CD8-positive, alpha-beta memory T cell (primary cell): ENCODE results near the gene CNOT11. TPM values are rescaled to one million over a fixed set of nuclear protein-coding genes. Genes with fewer than 3 reads are reported as not detected.
"Not testable (repeated sequence)": the region's sequence is repeated elsewhere in the genome, so short reads cannot be mapped to it uniquely, and the experiment has no call there.

Experiments used
- CTCF ChIA-PET: fragments of 350-600 bp; sonication (Branson Sonifier 250); formaldehyde crosslinking; loops from one replicate; lab custom pipeline; 2021; ENCODE audit warnings: antibody characterized with exemption; lab: Charles Lee
- POLR2A ChIA-PET: fragments of 350-600 bp; sonication (Branson Sonifier 250); formaldehyde crosslinking; loops from one replicate; lab custom pipeline; 2021; ENCODE audit warnings: antibody characterized with exemption; lab: Charles Lee
- DNase-seq, 5 donors: peaks; one replicate each; pipeline versions ENCODE4 v3.0.0 to v3.0.0-alpha.2; 2020 to 2022; ENCODE audit warnings: mixed read lengths in 1 of 5
- H3K27ac ChIP-seq: one replicate; pipeline ENCODE4 v1.7.0; 2013; ENCODE audit warnings: low read depth, mild to moderate bottlenecking, low read length, moderate library complexity
- H3K27me3 ChIP-seq: 2 replicates; pipeline ENCODE4 v1.7.0; 2013; ENCODE audit warnings: low read length, mild to moderate bottlenecking; ENCODE audit not compliant: insufficient read depth, poor library complexity, severe bottlenecking
- H3K36me3 ChIP-seq: 2 replicates; pipeline ENCODE4 v1.7.0; 2013; ENCODE audit warnings: mild to moderate bottlenecking, low read length, moderate library complexity; ENCODE audit not compliant: insufficient read depth
- H3K4me1 ChIP-seq: 2 replicates; pipeline ENCODE4 v1.7.0; 2013; ENCODE audit warnings: mild to moderate bottlenecking, low read length, moderate library complexity; ENCODE audit not compliant: insufficient read depth
- H3K4me3 ChIP-seq: 2 replicates; pipeline ENCODE4 v1.7.0; 2013; ENCODE audit warnings: mild to moderate bottlenecking, low read length
- H3K9me3 ChIP-seq: 2 replicates; pipeline ENCODE4 v1.7.0; 2013; ENCODE audit warnings: mild to moderate bottlenecking, low read length
- H3K27ac Mint-ChIP-seq, 8 donors: one replicate each; pipeline ENCODE4 v1.8.0; 2020 to 2021; ENCODE audit warnings: mixed read lengths in 8 of 8, mild to moderate bottlenecking in 6 of 8, inconsistent platforms in 3 of 8, moderate library complexity in 3 of 8
- H3K27me3 Mint-ChIP-seq, 2 donors: one replicate each; pipeline ENCODE4 v1.8.0; 2020 to 2021; ENCODE audit warnings: mixed read lengths in 2 of 2, mild to moderate bottlenecking in 1 of 2, moderate library complexity in 1 of 2
- H3K36me3 Mint-ChIP-seq, 3 donors: one replicate each; pipeline ENCODE4 v1.8.0; 2020 to 2021; ENCODE audit warnings: mixed read lengths in 3 of 3, inconsistent platforms in 1 of 3, mild to moderate bottlenecking in 1 of 3
- H3K4me1 Mint-ChIP-seq, 3 donors: one replicate each; pipeline ENCODE4 v1.8.0; 2020 to 2021; ENCODE audit warnings: mixed read lengths in 3 of 3, inconsistent platforms in 1 of 3, mild to moderate bottlenecking in 1 of 3
- H3K4me3 Mint-ChIP-seq, 7 donors: one replicate each; pipeline ENCODE4 v1.8.0; 2020 to 2021; ENCODE audit warnings: mixed read lengths in 7 of 7, mild to moderate bottlenecking in 6 of 7, moderate library complexity in 4 of 7, inconsistent platforms in 2 of 7
- H3K9me3 Mint-ChIP-seq, 5 donors: one replicate each; pipeline ENCODE4 v1.8.0; 2020 to 2022; ENCODE audit warnings: mixed read lengths in 5 of 5, mild to moderate bottlenecking in 3 of 5, moderate library complexity in 2 of 5, inconsistent platforms in 1 of 5
- polyA plus RNA-seq: library from polyadenylated mRNA; unstranded; fragments of 300-500 nt; fragmentation: Illumina TruSeq; gene quantifications from one replicate; pipeline ENCODE4 v1.2.3, GENCODE V29; 2021
- total RNA-seq, 2 experiments: library from RNA; stranded (reverse); gene quantifications; one replicate each; pipeline ENCODE4 v1.2.3, GENCODE V29; 2021

Gene CNOT11
- total and polyA plus RNA-seq, 3 experiments from 2014 or later = 60.9 to 70.0 (median 67.4) TPM

GRCh38 chr2:101230541-101231001 is 22.1 kb upstream of the CNOT11 start:
- Histone ChIP-seq H3K4me3 (no peak overlapping the region), H3K27me3 (no peaks in the 10 kb centered on the region), H3K27ac (no peak overlapping the region), H3K4me1 (no peaks in the 10 kb centered on the region), H3K9me3 (no peaks in the 10 kb centered on the region), H3K36me3 (no peaks in the 10 kb centered on the region)
- CTCF ChIA-PET = interaction anchor here (1.4 kb wide), 1 partner anchor 9 kb away, joined by 3 read pairs; no protein-coding TSS in a partner anchor
- Mint-ChIP-seq H3K36me3 (peaks cover 0 to 8% (median 2%) of the 10 kb centered on the region in 3 donors), H3K27me3 (peaks cover 0 to 4% of the 10 kb centered on the region in 2 donors), H3K4me1 (peaks cover 0 to under 1% (median 0%) of the 10 kb centered on the region in 3 donors), H3K9me3 (peaks cover 0 to 2% (median 0%) of the 10 kb centered on the region in 5 donors), H3K4me3 (no peak overlapping the region), H3K27ac (no peak overlapping the region)
- DNase-seq = no peak
- POLR2A ChIA-PET = interaction anchor here (0.6 kb wide), 1 partner anchor 80 kb away, joined by 3 read pairs; no protein-coding TSS in a partner anchor

- no peak overlapping the region for H3K4me3 Mint-ChIP-seq
- H3K27me3 Mint-ChIP-seq = peaks cover 0 to 4% of the 10 kb centered on the region in 2 donors
- POLR2A ChIA-PET = interaction anchor here (0.6 kb wide), 1 partner anchor 80 kb away, joined by 3 read pairs; no protein-coding TSS in a partner anchor
- no peak for DNase-seq
- no peaks in the 10 kb centered on the region for H3K4me1 Mint-ChIP-seq
- H3K27ac ChIP-seq = no peak overlapping the region
- no peaks in the 10 kb centered on the region for H3K4me1 ChIP-seq
- no peak overlapping the region for H3K27ac Mint-ChIP-seq
- peaks cover 0 to 2% (median 0%) of the 10 kb centered on the region in 5 donors for H3K9me3 Mint-ChIP-seq
- no peaks in the 10 kb centered on the region for H3K27me3 ChIP-seq
- H3K36me3 Mint-ChIP-seq = peaks cover 2 to 8% (median 4%) of the 10 kb centered on the region in 3 donors
- H3K36me3 ChIP-seq = no peaks in the 10 kb centered on the region
- no peaks in the 10 kb centered on the region for H3K9me3 ChIP-seq
- CTCF ChIA-PET = interaction anchor here (1.3 to 1.4 kb wide), 2 partner anchors 8 to 9 kb away, joined by 3 to 5 read pairs; no protein-coding TSS in a partner anchor
- H3K4me3 ChIP-seq = no peak overlapping the region
Observed at GRCh38 chr2:101231240-101231639, 21.4 kb upstream of the CNOT11 start.

GRCh38 chr2:101231937-101232730 is 20.6 kb upstream of the CNOT11 start:
- POLR2A ChIA-PET = no interaction called here
- no peak for DNase-seq
- no peaks in the 10 kb centered on the region for H3K4me1 Mint-ChIP-seq

GRCh38 chr2:101232770-101233169 is 19.9 kb upstream of the CNOT11 start:
- Histone ChIP-seq H3K36me3 (no peaks in the 10 kb centered on the region), H3K9me3 (no peaks in the 10 kb centered on the region), H3K4me3 (no peak overlapping the region), H3K27me3 (no peaks in the 10 kb centered on the region), H3K27ac (no peak overlapping the region), H3K4me1 (no peaks in the 10 kb centered on the region)
- Mint-ChIP-seq H3K9me3 (peaks cover 0 to 2% (median 0%) of the 10 kb centered on the region in 5 donors), H3K27me3 (peaks cover 0 to 4% of the 10 kb centered on the region in 2 donors), H3K27ac (no peak overlapping the region), H3K36me3 (peaks cover 2 to 11% (median 5%) of the 10 kb centered on the region in 3 donors), H3K4me1 (no peaks in the 10 kb centered on the region), H3K4me3 (no peak overlapping the region)
- DNase-seq = no peak
- ChIA-PET POLR2A (no interaction called here), CTCF (interaction anchor here (1.3 kb wide), 1 partner anchor 10 kb away, joined by 5 read pairs; no protein-coding TSS in a partner anchor)

More at GRCh38 chr2:101231937-101232730, 20.6 kb upstream of the CNOT11 start:
- no peak overlapping the region for H3K27ac Mint-ChIP-seq
- no peaks in the 10 kb centered on the region for H3K9me3 ChIP-seq
- no peak overlapping the region for H3K4me3 ChIP-seq
- no peaks in the 10 kb centered on the region for H3K36me3 ChIP-seq
- peaks cover 2 to 11% (median 4%) of the 10 kb centered on the region in 3 donors for H3K36me3 Mint-ChIP-seq
- no peaks in the 10 kb centered on the region for H3K4me1 ChIP-seq
- peaks cover 0 to 4% of the 10 kb centered on the region in 2 donors for H3K27me3 Mint-ChIP-seq
- H3K27ac ChIP-seq = no peak overlapping the region
- no peaks in the 10 kb centered on the region for H3K27me3 ChIP-seq
- H3K4me3 Mint-ChIP-seq = no peak overlapping the region
- CTCF ChIA-PET = interaction anchor here (1.3 kb wide), 1 partner anchor 9 kb away, joined by 5 read pairs; no protein-coding TSS in a partner anchor
- H3K9me3 Mint-ChIP-seq = peaks cover 0 to 2% (median 0%) of the 10 kb centered on the region in 5 donors

GRCh38 chr2:101234169-101234938 is 18.3 kb upstream of the CNOT11 start:
- H3K27me3 ChIP-seq = no peaks in the 10 kb centered on the region
- Mint-ChIP-seq H3K27ac (no peak overlapping the region), H3K27me3 (peaks cover 0 to 4% of the 10 kb centered on the region in 2 donors), H3K4me1 (no peaks in the 10 kb centered on the region), H3K36me3 (peaks cover 2 to 11% (median 7%) of the 10 kb centered on the region in 3 donors), H3K9me3 (peaks cover 0 to 2% (median 0%) of the 10 kb centered on the region in 5 donors), H3K4me3 (no peak overlapping the region)
- no peaks in the 10 kb centered on the region for H3K9me3 ChIP-seq
- H3K27ac ChIP-seq = no peak overlapping the region
- no peaks in the 10 kb centered on the region for H3K36me3 ChIP-seq
- DNase-seq = no peak
- H3K4me3 ChIP-seq = no peak overlapping the region
- POLR2A ChIA-PET = no interaction called here
- CTCF ChIA-PET = interaction anchor here (1.0 kb wide), 1 partner anchor 10 kb away, joined by 3 read pairs; no protein-coding TSS in a partner anchor
- no peaks in the 10 kb centered on the region for H3K4me1 ChIP-seq

- POLR2A ChIA-PET, H3K27ac Mint-ChIP-seq, H3K36me3 ChIP-seq, H3K27me3 ChIP-seq, H3K4me1 ChIP-seq, H3K4me3 Mint-ChIP-seq, H3K4me3 ChIP-seq, CTCF ChIA-PET, H3K27ac ChIP-seq, H3K27me3 Mint-ChIP-seq, H3K9me3 ChIP-seq, H3K9me3 Mint-ChIP-seq, DNase-seq: not testable (repeated sequence)
- Mint-ChIP-seq H3K4me1 (peaks cover 3 to 11% (median 3%) of the 10 kb centered on the region in 3 donors), H3K36me3 (peaks cover 0 to 11% (median 7%) of the 10 kb centered on the region in 3 donors)
Observed at GRCh38 chr2:101235956-101236355, 16.7 kb upstream of the CNOT11 start.

- H3K27ac ChIP-seq, H3K27me3 Mint-ChIP-seq, CTCF ChIA-PET, DNase-seq, H3K9me3 ChIP-seq, H3K4me1 ChIP-seq, H3K27ac Mint-ChIP-seq, H3K36me3 ChIP-seq, H3K4me3 Mint-ChIP-seq, POLR2A ChIA-PET, H3K36me3 Mint-ChIP-seq, H3K4me3 ChIP-seq, H3K9me3 Mint-ChIP-seq, H3K27me3 ChIP-seq: not testable (repeated sequence)
- peaks cover 3 to 12% (median 3%) of the 10 kb centered on the region in 3 donors for H3K4me1 Mint-ChIP-seq
Observed at GRCh38 chr2:101237944-101238343, 14.7 kb upstream of the CNOT11 start.
